Bronchial smooth muscle cell (primary cell): Measurements from ENCODE around the gene LRRC8E. TPM values are rescaled to one million over a fixed set of nuclear protein-coding genes. Genes with fewer than 3 reads are reported as not detected.

Source experiments
- total RNA-seq: library from RNA; depleted of rRNA; stranded (reverse); fragments of >200 nt; gene quantifications from 2 replicates; pipeline ENCODE4 v1.2.1, GENCODE V29; 2014

Gene LRRC8E
- 4.2 and 5.8 TPM in 2 replicates for total RNA-seq

GRCh38 chr19:7888145-7888825 lies at the start of gene LRRC8E:
TSS of gene LRRC8E (plus strand) at chr19:7888510. CDS start at chr19:7895604, 7,094 bp downstream.

GRCh38 chr19:7874076-7874896 lies 14.0 kb upstream of the LRRC8E start, which contains the start of gene PRR36:
TSS of gene PRR36 (minus strand) at chr19:7874390. CDS start at chr19:7873689, 701 bp downstream.

DNA sequence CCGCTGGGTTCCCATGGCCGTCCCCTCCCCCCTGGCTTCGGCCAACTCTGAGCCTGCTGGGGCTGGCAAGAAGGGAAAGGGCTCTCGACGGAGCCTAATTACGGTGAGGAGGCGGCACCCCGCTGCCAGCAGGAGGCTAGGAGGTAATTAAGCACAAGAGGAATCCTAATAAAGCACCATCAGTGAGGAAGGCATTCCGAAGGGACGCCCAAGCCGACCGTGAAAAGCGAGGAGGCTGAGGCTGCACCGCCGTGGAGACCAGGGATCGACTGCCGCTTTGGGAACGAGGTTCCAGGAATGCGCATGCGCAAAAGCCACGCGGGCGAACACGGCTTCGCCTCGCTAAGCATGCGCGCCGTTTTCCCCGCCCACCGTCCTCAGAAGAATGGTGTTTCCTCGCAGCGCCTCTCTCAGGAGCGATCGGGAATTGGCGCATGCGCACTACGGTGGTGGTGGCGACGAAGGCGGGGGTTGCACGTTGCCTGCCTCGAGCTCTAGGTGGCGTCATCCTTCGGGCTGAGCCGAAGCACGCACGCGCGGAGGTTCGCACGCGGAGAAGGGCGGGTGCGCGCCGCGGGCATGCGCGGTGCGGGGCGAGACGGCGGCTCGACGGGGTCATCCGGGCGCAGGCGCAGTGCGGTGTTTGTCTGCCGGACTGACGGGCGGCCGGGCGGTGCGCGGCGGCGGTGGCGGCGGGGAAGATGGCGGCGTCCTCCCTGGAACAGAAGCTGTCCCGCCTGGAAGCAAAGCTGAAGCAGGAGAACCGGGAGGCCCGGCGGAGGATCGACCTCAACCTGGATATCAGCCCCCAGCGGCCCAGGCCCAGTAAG lies 15.1 kb downstream of the LRRC8E start, which contains the start of gene MAP2K7:
TSS of gene MAP2K7 (plus strand) at position 634 of the 830 bp plus-strand sequence. CDS start at position 702, 68 bp downstream.

GRCh38 chr19:7914598-7915045 lies 26.3 kb downstream of the LRRC8E start, which contains the start of gene TGFBR3L:
TSS of gene TGFBR3L (plus strand) at chr19:7914830.

DNA sequence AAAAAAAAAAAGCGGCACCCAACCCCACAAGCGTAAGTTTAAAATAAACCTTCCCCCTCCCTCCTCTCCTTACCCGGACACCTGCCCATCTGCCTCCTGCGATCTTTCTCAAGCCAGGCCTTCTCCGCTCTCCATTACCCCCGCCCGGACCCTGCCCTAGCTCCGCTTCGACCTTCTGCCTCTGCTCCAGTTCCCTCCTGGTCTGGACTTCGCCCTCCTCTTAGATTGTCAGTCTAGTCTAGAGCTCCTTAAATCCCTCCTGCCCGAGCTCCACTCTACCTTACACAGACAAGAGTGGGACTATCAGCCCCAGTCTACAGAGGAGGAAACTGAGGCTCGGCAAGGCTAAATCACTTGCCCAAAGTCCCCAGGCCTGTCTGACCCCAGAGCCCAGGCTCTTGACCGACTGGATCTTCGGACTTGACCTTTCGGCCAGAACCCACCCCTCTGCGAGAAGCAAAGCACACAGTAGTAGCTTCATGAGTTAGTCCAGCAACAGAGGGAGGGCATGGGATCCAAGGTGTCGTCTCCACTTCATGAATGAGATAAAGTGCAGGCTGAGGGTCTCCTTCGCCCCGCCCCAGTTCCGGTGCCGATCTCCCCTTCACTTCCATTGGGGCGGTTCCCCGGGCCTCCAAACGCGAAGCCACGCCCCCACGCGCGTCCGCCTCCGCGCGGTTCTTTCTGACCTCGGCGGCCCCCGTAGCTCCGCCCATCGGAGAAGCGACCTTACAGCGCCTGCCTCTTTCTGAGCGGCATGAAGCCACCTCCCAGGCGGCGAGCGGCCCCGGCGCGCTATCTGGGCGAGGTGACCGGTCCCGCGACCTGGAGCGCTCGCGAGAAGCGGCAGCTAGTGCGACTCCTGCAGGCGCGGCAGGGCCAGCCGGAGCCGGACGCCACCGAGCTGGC lies 31.6 kb downstream of the LRRC8E start, which contains the start of gene SNAPC2:
TSS of gene SNAPC2 (plus strand) at position 729 of the 909 bp plus-strand sequence. CDS start at position 758, 29 bp downstream.

DNA sequence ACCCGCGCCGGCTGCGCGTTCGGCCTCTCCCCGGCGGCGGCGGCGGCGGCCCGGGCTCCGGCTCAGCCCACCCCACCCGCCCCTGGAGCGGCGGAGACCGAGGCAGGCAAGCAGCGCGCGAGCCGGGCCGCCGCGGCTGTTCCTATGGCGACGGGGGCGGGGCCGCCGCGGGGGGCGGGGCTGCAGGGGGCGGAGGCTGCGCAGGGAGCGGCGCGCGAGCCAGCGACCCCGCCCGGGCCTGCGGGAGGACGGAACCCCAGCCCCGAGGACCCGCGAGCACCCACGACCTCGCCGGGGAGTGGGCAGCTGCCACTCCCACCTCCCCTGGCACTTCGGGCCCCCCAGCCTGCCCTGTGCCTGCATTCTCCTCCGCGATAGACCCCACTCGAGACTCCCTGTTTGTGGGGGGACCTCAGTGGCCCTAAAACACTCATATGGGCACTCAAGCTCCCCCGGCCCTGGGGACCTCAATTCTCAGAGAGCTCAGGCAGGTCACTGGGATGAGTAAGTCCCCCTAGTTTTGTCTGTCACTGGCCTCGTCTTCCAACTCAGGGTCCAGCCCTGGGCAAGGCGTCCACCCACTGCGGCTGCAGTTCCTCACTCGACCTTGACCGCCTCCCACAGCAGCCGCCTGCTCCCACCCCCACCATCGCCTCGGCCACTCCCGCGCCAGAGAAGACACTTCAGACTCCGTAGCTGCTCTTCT lies 37.9 kb downstream of the LRRC8E start, which contains the start of gene CTXN1:
TSS of gene CTXN1 (minus strand) at position 115 of the 706 bp plus-strand sequence. CDS start 597 bp downstream, outside the sequence.

DNA sequence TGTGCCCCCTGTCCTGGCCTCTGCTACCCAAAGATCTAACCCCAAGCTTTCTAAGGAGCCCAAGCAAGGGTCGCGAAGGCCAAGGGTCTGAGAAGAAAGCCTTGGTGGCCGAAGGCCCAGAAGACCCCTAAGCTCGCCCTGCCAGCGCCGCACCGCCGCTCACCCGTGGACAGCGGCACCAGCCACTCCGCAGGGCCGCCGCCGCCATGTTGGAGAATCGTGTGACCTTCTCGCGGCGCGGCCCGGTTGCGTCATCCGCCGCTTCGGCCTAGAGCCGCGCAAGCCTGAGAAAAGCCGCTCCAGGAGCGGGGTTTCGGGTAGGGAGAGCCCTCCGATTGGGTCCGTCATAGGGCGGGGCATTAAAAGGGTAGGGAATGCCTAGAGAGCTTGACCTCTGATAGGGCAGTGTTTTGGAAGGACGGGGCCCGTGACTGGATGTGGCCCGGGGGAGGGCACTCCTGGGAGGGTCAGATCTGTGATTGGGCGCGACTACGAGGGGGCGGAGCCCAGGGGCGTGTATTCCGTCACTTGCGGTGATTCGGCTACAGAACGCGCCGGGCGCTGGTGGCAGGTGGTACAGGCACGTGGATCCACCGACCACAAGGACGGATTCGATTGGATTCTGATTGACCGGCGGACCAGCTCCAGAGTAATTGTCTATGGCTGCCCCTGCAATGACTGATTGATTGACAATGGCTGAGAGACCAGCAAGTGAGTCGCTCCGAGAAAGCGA lies 55.3 kb downstream of the LRRC8E start, which contains the start of gene TIMM44:
TSS of gene TIMM44 (minus strand) at position 223 of the 733 bp plus-strand sequence. CDS start at position 208, 15 bp downstream.

Other genes with a start within 250 kb of the LRRC8E start
- not detected in 2 replicates for gene RETN, start 219.5 kb upstream of the LRRC8E start, total RNA-seq
- not detected in 2 replicates for gene MCEMP1, start 211.4 kb upstream of the LRRC8E start, total RNA-seq
- gene TRAPPC5, start 207.7 kb upstream of the LRRC8E start, total RNA-seq: 118 and 218 TPM in 2 replicates
- not detected in 2 replicates for gene FCER2, start 186.4 kb upstream of the LRRC8E start, total RNA-seq
- not detected in 2 replicates for gene CLEC4G, start 156.4 kb upstream of the LRRC8E start, total RNA-seq
- not detected in 2 replicates for gene CD209, start 141.0 kb upstream of the LRRC8E start, total RNA-seq
- not detected in 2 replicates for gene CLEC4M, start 125.3 kb upstream of the LRRC8E start, total RNA-seq
- gene EVI5L, start 58.3 kb upstream of the LRRC8E start, total RNA-seq: 13.4 and 18.3 TPM in 2 replicates
- not detected in 2 replicates for gene PRR36, start 14.1 kb upstream of the LRRC8E start, total RNA-seq
- gene MAP2K7, start 15.4 kb downstream of the LRRC8E start, total RNA-seq: 7.6 and 10.7 TPM in 2 replicates
- 1.2 and 1.7 TPM in 2 replicates for gene TGFBR3L, start 26.3 kb downstream of the LRRC8E start, total RNA-seq
- 10.4 and 17.7 TPM in 2 replicates for gene SNAPC2, start 31.8 kb downstream of the LRRC8E start, total RNA-seq
- 0.26 and 0.63 TPM in 2 replicates for gene CTXN1, start 37.6 kb downstream of the LRRC8E start, total RNA-seq
- gene TIMM44, start 55.2 kb downstream of the LRRC8E start, total RNA-seq: 42.4 and 62.0 TPM in 2 replicates
- gene ELAVL1, start 117.1 kb downstream of the LRRC8E start, total RNA-seq: 10.2 and 28.5 TPM in 2 replicates
- 0.16 TPM in 1 of 2 replicates, not detected in the other for gene CCL25, start 164.2 kb downstream of the LRRC8E start, total RNA-seq